Measurements from ENCODE around the gene FAM200C.

DNA sequence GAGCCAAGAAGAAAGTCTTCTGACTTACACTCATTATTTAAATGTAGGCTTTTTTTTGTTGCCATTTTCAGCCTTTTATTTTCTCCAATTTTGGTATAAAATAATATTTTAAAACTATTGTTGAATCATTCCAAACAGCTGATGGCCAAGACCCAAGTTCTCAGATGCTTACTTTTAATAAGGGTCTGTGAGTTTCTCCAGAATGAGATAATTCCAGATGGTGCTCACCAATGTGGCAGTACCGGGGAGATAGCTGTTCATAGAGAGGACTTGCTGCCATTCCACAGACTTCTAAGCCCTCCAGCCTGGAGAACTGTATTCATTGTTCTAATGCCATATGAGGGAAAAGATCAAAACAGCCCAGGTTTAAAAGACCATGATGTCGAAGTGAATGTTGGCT is 24.2 kb downstream of the FAM200C start:
- TF ChIP-seq, protein P1, sequence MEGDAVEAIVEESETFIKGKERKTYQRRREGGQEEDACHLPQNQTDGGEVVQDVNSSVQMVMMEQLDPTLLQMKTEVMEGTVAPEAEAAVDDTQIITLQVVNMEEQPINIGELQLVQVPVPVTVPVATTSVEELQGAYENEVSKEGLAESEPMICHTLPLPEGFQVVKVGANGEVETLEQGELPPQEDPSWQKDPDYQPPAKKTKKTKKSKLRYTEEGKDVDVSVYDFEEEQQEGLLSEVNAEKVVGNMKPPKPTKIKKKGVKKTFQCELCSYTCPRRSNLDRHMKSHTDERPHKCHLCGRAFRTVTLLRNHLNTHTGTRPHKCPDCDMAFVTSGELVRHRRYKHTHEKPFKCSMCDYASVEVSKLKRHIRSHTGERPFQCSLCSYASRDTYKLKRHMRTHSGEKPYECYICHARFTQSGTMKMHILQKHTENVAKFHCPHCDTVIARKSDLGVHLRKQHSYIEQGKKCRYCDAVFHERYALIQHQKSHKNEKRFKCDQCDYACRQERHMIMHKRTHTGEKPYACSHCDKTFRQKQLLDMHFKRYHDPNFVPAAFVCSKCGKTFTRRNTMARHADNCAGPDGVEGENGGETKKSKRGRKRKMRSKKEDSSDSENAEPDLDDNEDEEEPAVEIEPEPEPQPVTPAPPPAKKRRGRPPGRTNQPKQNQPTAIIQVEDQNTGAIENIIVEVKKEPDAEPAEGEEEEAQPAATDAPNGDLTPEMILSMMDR (conservative IDR thresholded peaks at IDR 0.05; ENCODE audit: low read depth, low read length): no peak
- TF ChIP-seq EZH2 (IDR thresholded peaks at IDR 0.05; ENCODE audit: low read length, unreplicated experiment): no peak
- no peak for TF ChIP-seq EZH2phosphoT487 (IDR thresholded peaks at IDR 0.05; ENCODE audit: borderline replicate concordance, low read length)
